ENCODE results near the gene COMMD1. TPM values are rescaled to one million over a fixed set of nuclear protein-coding genes. Genes with fewer than 3 reads are reported as not detected.
"Not testable (repeated sequence)": the region's sequence is repeated elsewhere in the genome, so short reads cannot be mapped to it uniquely, and the experiment has no call there.

The COMMD1 gene
- total RNA-seq, 2 donors from 2014 or later: 48.6 to 51.8 TPM

GRCh38 chr2:61914794-61915193 is 9.3 kb downstream of the COMMD1 start:
- DNase-seq, ATAC-seq: not testable (repeated sequence)
- intact Hi-C loops (cut with DNase I): loop anchor here (5.0 to 10.0 kb wide), 2 partner anchors 280 to 498 kb away; partner anchors contain the start of gene B3GNT2 (in 1 of the 2)

- no peak for ATAC-seq
- intact Hi-C loops (cut with DNase I): no loop called here
- DNase-seq: no peak
Measured at GRCh38 chr2:61920548-61920947, 15.1 kb downstream of the COMMD1 start.

GRCh38 chr2:61922714-61923113 is 17.2 kb downstream of the COMMD1 start:
- no peak for ATAC-seq
- no peak for DNase-seq
- intact Hi-C loops (cut with DNase I): no loop called here

GRCh38 chr2:61924895-61925663 is 19.6 kb downstream of the COMMD1 start:
- DNase-seq (no peak), ATAC-seq (no peak)
- intact Hi-C loops (cut with DNase I): no loop called here

GRCh38 chr2:61926531-61927477 is 21.3 kb downstream of the COMMD1 start:
- DNase-seq: no peak
- intact Hi-C loops (cut with DNase I): no loop called here
- no peak for ATAC-seq

- intact Hi-C loops (cut with DNase I): no loop called here
- no peak for DNase-seq
- ATAC-seq: peak; percentile 70 to 77
Measured at GRCh38 chr2:61928826-61929461, 23.5 kb downstream of the COMMD1 start.

GRCh38 chr2:61937098-61937497 is 31.6 kb downstream of the COMMD1 start:
- no peak for ATAC-seq
- no peak for DNase-seq
- intact Hi-C loops (cut with DNase I): no loop called here

- ATAC-seq (no peak), DNase-seq (no peak)
- intact Hi-C loops (cut with DNase I): no loop called here
Measured at GRCh38 chr2:61937886-61938285, 32.4 kb downstream of the COMMD1 start.

- intact Hi-C loops (cut with DNase I): no loop called here
- ATAC-seq (no peak), DNase-seq (no peak)
Measured at GRCh38 chr2:61938511-61938910, 33.0 kb downstream of the COMMD1 start.

GRCh38 chr2:61943251-61943650 is 37.8 kb downstream of the COMMD1 start:
- DNase-seq (no peak), ATAC-seq (no peak)
- intact Hi-C loops (cut with DNase I): no loop called here

- no peak for ATAC-seq
- intact Hi-C loops (cut with DNase I): no loop called here
- DNase-seq: no peak
Measured at GRCh38 chr2:61946666-61947065, 41.2 kb downstream of the COMMD1 start.

GRCh38 chr2:61948661-61949457 is 43.4 kb downstream of the COMMD1 start:
- ATAC-seq: no peak
- intact Hi-C loops (cut with DNase I): no loop called here
- no peak for DNase-seq

- no peak for ATAC-seq
- intact Hi-C loops (cut with DNase I): no loop called here
- no peak for DNase-seq
Measured at GRCh38 chr2:61949458-61949713, 43.9 kb downstream of the COMMD1 start.

- ATAC-seq: peak; percentile 38
- intact Hi-C loops (cut with DNase I): no loop called here
- no peak for DNase-seq
Measured at GRCh38 chr2:61949714-61950560, 44.5 kb downstream of the COMMD1 start.

- intact Hi-C loops (cut with DNase I): no loop called here
- DNase-seq (no peak), ATAC-seq (no peak)
Measured at GRCh38 chr2:61950571-61951315, 45.3 kb downstream of the COMMD1 start.

- ATAC-seq (no peak), DNase-seq (no peak)
- intact Hi-C loops (cut with DNase I): no loop called here
Measured at GRCh38 chr2:61951881-61952280, 46.4 kb downstream of the COMMD1 start.

GRCh38 chr2:61952288-61952687 is 46.8 kb downstream of the COMMD1 start:
- intact Hi-C loops (cut with DNase I): no loop called here
- DNase-seq (no peak), ATAC-seq (no peak)

- DNase-seq; intact Hi-C loops (cut with DNase I); ATAC-seq: not testable (repeated sequence)
Measured at GRCh38 chr2:61954856-61955255, 49.4 kb downstream of the COMMD1 start.
